ENCODE results near the gene WNT11.

The WNT11 gene

GRCh38 chr11:76174330-76174729 lies 32.0 kb downstream of the WNT11 start:
- DNase-seq (ENCODE audit: low spot score) = no peak

DNA sequence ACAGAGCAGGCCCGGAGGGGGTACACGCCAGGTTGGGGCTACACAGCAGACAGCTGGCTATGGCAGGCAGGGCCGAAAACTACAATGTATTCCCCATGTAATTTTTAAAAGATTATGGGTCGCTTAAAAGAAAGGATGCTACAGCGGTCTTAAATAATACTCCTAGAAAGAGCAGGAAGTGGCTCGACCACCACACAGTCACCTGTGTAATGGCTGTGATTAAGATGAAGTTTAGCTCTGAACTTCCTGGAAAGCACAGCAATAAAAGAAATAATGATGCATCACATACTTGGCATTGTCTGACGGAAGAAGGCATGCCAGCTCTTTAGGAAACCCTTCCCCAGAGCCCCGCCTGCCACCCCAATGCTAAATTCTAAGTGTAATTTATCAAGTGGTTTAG lies 32.6 kb downstream of the WNT11 start:
- DNase-seq (ENCODE audit: low spot score) = no peak

GRCh38 chr11:76172583-76172982 lies 33.7 kb downstream of the WNT11 start:
- no peak for DNase-seq (ENCODE audit: low spot score)

DNA sequence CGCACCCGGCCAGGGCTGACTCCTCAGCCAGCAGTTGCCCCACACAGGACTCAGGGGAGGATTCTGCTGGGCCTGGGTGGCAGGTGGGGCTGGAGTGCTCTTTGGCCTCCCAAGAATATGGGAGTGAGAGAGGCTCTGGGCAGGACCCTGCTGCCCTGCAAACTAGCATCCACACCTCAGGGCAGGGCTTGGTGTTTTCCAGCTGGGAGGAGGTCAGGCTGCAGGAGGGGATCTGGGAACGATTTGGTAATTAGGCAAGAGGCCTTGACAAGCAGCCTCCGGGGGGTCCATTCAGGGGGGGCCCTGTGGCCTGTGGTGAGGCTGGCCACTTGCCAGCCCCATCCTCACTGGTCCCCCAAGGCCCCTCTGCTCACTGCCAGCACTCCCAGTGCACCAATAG lies 35.8 kb downstream of the WNT11 start:
- DNase-seq (ENCODE audit: low spot score) = no peak

GRCh38 chr11:76169473-76169896 lies 36.8 kb downstream of the WNT11 start:
- no peak for DNase-seq (ENCODE audit: low spot score)

- no peak for DNase-seq (ENCODE audit: low spot score)
These were observed 38.7 kb downstream of the WNT11 start for GRCh38 chr11:76167590-76167989.

- DNase-seq (ENCODE audit: low spot score) = no peak
These were observed 40.0 kb downstream of the WNT11 start for GRCh38 chr11:76166314-76166713.

DNA sequence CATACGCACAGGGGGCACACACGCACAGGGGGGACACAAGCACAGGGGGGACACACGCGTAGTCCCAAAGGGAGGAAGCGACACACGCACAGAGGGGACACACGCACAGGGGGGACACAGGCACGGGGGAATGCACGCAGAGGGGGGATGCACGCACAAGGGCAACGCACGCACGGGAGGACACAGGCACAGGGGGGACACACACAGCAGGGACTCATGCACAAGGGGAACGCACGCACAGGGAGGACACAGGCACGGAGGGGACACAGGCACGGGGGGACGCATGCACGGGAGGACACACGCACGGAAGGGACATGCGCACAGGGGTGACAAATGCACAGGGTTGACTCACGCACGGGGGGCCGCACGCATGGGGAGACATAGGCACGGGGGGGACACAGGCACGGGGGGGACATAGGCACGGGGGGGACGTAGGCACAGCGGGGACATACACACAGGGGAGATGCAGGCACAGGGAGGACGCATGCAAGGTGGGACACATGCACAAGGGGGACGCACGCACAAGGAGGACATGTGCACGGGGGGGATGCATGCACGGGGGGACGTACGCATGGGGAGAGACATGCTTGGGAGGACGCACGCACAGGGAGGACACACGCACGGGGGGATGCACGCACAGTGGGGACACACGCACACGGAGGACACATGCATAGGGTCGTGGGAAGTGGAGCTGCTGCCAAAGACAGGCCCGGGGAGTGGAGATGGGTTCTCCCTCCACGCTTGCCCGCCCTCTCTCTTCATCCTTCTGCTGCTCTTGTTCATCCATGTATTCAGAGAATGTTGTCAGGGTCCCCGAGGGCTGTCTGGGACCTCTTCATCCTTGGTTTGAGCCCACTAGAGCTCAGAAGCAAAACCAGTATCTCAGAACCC lies 41.2 kb downstream of the WNT11 start:
- no peak for DNase-seq (ENCODE audit: low spot score)

GRCh38 chr11:76164081-76164480 lies 42.2 kb downstream of the WNT11 start:
- no peak for DNase-seq (ENCODE audit: low spot score)

DNA sequence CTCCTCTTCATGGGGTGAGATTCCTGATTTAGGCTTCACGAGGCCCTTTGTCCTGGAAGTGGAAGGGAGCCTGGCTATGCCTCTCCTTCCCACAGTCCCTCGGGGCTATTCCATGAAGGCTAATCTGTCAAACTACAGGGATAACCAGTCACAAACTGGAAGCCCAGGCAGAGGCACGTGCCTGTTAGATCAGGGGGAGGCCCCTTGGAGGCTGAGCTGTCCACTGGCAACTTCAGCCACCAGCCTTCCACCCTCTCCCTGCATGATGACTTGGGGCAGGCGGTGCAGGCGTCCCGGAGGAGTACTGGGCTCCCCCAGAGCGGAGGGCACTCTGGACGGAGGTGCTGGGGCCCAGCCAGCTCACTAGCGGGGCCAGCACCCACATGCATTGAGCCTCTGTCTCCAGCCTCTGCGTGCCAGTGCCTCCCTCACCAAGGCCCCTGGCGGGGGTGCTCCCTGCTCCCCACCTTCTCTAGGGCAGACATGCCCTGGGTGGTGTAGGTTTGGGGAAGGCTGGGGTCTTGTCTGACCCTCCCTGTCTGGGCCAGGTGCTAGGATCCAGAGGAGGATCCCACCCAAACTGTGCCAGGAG lies 42.9 kb downstream of the WNT11 start:
- DNase-seq (ENCODE audit: low spot score) = no peak

GRCh38 chr11:76162336-76163288 lies 43.7 kb downstream of the WNT11 start:
- no peak for DNase-seq (ENCODE audit: low spot score)

DNA sequence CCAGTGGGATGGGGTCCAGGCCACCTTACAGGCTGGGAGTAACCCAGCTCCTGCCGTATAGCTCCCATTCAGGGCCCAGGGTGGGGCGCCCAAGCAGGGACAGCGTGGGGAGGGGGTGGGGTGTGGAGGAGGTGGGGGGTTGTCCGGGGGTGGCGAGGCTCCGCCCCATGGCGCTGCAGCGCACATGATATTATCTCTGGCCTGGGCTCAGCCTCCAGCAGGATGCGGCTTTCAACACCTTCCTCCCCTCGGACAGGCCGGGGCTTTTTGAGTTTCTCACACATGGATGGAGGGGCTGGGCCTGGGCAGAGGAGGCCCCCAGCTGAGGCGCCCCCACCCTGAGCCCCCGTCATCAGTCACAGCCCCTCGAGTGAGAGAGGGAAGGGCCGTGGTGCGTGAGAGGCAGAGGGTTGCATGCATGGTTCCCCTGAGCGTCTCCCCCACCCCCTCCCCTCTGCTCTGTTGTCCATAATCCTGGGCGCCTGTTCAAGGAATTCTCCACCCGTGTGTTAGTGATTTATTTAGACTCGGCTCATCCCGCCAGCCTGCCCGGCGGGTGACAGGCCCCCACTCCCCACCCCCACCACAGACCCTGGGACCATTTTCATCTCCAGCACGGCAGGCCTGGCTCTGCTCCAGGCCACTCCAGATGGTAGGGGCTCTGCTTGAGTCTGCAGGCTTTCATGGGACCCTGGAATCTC lies 44.9 kb downstream of the WNT11 start:
- no peak for DNase-seq (ENCODE audit: low spot score)

DNA sequence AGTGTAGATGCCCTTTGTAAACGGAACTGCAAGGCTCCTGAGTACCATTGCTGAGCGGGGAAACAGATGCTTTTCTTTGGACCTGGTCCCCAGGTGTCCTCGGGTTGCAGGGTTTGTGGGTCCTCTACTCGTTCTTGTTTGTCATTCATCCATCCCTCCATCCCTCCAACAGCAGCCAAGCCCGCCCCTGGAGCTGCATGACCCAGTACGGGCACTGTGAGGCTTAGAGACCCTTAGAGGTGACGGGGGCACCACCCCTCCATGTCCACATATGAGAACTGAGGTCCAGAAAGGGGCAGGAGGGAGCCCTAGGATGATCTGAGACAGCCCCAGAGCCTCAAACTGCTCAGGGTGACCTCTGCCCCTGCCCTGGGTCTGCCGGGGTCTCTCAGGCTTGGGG lies 45.4 kb downstream of the WNT11 start:
- DNase-seq (ENCODE audit: low spot score) = no peak

GRCh38 chr11:76159983-76160661 lies 46.2 kb downstream of the WNT11 start:
- DNase-seq (ENCODE audit: low spot score) = no peak

GRCh38 chr11:76159303-76159937 lies 46.9 kb downstream of the WNT11 start:
- DNase-seq (ENCODE audit: low spot score) = no peak

GRCh38 chr11:76158394-76159302 lies 47.7 kb downstream of the WNT11 start:
- no peak for DNase-seq (ENCODE audit: low spot score)

GRCh38 chr11:76157891-76158290 lies 48.4 kb downstream of the WNT11 start:
- DNase-seq (ENCODE audit: low spot score) = no peak

- DNase-seq (ENCODE audit: low spot score) = no peak
These were observed 49.3 kb downstream of the WNT11 start for GRCh38 chr11:76156971-76157427.

DNA sequence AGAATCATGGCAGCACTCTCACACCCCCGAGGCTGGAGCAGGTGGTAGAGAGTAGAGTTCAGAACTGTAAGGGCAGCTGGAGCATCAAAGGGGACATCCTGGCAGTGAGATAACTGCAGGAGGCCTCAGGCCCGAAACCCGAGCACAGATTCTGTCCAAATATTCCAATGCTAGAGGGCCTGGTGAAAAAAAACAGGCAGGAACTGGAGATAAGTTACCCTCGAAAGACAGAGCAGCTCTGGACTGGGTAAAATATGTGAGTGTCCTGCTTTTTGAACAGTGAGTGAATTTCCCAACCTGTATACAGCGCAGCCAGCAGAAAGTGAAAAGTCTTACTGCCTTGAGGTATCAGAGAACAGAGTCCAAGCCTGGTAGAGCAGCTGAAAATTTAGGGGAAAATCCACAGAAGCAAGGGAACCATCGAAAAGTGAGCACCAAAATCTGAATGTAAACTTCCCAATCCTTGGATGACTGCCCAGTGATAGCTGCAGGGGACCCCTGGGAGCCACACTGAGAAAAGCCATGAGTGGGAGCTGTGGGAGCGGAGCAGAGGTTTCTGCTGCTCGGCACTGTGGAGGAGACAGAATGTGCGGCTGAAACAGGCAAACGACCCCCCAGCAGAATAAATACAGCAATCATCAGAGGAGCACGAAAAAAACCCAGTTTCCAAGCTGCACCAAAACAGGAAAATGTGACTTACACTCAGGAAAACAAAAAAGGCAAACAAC lies 50.6 kb downstream of the WNT11 start:
- no peak for DNase-seq (ENCODE audit: low spot score)
